HG03097 (cell line): Measurements from ENCODE around the gene TRMT1L.

Experiments used
- ATAC-seq: cut with Tn5 transposase; IDR thresholded peaks from one replicate; pipeline ENCODE4 v1.9.1; 2021; ENCODE audit not compliant: unreplicated experiment, low FRiP score

TRMT1L gene

DNA sequence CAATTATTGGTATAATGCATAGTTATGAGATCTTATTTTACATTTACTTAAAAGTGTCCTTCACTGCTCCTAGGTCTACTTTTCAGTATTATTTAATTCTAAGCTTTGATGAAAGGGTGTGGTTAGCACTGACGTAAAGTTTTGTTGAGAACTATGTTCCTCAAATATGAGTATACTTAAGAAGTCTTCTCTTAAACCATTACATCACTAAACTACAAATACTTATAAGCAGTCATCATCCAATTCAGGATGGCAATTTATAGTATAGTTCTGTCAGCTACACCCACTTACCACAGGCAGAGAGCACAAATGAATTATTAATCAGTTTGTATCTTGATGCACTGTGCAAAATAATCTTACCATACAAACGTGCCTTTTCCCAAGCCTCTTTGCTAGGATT, 27.0 kb downstream of the TRMT1L start:
- ATAC-seq = no peak

DNA sequence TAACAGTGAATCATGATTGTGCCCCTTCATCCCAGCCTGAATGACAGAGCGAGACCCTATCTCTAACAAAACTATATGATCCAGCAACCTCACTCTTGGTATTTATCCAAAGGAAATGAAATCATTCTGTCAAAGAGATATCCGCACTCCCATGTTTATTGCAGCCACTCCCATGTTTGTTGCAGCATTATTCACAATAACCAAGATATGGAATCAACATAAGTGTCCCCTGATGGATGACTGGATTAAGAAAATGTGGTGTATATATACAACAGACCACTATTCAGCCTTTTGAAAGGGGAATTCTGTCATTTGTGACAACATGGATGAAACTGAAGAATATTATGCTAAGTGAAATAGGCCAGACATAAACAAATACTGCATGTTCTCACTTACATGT, 44.4 kb downstream of the TRMT1L start:
- no peak for ATAC-seq

DNA sequence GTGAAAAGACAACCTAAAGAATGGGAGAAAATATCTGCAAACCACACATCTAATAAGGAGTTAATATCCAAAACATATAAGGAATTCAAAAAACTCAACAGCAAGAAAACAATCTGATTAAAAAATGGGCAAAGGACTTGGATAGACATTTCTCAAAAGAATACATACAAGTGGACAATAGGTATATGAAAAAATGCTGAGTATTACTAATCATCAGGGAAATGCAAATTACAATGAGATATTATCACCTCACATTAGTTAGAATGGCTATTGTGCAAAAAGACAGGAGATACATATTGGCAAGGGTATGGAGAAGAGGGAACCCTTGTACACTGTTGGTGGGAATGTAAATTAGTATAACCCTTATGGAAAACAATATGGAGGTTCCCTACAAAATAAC, 44.9 kb downstream of the TRMT1L start:
- no peak for ATAC-seq

DNA sequence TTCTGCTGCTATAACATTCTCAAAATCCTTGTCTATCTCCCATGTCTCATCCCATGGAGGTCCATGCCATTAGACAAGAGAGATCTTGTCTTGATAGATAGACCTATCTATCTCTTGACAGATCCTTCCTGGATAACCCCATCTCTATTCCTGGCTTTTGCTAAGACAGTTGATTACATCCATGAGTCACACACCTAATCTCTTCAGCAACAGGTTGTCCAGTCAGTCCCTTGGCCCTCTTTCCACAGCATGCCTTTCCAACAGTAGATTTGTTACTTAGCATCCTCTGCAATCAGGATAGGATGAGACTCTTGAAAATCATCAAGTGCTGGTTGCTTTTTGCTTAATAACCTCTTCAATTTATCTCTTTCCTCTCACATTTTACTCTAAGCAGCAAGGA, 46.6 kb downstream of the TRMT1L start:
- no peak for ATAC-seq

DNA sequence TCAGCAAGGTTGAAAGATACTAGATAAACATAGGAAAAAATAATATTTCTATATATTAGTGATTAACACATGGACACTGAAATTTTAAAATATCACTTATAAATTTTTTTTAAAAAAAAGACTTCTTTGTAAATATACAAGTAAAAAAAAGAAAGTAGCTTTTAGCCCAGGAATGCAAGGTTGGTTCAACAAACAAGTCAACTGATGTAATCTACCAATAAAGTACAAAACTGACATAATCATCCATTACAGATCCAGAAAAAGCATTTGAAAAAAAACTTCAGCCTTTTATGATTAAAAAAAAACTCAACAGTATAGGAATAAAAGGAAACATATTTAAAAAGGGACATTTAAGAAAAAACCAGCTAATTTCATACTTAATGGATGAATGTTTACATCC, 48.4 kb downstream of the TRMT1L start:
- ATAC-seq = no peak

DNA sequence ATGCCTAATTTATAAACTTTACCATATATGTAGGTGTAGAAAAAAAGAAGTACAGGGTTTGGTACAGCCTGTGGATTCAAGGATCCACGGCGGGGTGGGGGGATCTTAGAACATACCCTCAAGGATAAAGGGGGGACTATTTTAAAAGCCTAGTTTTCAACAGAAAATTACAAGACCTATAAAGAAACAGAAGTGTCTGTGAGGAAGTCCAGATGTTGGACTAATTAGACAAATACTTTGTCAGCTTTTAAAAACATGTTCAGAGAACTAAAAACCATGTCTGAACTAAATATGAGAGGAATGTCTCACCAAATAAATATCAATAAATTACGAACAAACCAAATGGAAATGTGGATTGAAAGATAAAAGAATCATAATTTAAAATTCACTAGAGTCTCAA, 51.6 kb downstream of the TRMT1L start:
- ATAC-seq = no peak

DNA sequence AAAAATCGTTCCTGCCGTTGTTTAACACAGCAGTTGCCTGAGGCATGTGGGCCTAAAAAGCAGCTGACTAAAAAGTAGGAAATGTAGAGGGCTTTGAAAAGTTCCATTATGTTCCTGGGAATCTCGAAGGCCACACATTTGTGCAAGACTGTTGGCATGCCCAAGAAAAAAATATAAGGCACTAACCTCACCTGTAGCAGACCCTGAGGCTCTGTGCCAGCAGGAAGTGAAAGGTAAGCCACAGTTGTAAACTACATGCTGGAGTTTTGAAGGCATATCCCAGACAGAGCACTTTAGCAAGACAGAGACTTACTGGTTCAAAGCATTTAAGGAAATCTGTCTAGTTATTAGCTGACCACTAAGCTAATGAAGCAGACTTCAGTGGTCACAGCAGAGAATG, 52.7 kb downstream of the TRMT1L start:
- ATAC-seq = no peak

DNA sequence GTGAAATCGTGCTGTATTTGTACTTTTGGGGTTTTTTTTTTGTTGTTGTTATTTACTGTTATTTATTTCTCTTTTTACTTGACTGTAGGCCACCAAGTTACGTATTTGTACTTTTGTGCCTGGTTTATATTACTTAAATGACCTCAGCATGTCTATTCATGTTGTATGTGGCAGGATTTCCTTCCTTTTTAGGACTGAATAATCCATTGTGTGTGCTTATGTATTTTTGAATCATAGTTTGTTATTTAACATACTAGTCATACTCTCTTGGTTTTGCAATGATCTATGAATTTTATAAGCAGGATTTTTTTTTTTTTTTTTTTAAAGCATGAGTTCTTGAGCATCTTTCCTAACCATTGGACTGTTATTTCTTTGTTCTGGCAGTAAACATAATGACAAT, 60.2 kb downstream of the TRMT1L start:
- ATAC-seq = no peak

DNA sequence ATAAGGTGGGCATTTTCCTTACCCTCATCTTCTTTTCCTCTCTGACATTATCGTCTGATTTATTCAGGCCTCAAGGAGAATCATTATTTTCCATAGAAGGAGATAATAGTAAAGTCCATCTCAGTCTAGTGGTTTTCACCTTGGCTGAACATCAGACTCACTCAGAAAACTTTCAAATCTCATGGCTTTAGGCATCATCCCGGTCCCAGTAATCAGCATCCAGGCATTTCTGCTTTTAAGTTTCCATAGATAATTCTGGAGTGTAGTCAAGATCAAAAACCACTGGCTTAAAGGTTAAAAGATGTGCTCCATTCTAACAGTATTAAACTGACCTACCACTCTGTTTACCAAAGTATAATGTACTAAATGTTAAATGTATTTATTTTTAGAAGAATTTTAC, 62.0 kb downstream of the TRMT1L start:
- ATAC-seq = no peak

DNA sequence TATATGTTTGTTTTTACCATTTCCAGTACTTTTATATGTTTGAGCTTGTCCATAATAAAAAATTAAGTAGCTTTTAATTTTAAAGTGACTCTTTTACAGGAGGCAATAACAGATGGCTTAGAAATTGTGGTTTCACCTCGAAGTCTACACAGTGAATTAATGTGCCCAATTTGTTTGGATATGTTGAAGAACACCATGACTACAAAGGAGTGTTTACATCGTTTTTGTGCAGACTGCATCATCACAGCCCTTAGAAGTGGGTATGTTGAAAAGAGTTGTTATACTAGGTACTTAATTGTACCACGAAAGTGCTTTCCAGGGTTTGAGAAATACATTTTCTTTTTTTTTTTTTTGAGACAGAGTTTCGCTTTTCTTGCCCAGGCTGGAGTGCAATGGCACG, 65.3 kb downstream of the TRMT1L start:
- no peak for ATAC-seq

DNA sequence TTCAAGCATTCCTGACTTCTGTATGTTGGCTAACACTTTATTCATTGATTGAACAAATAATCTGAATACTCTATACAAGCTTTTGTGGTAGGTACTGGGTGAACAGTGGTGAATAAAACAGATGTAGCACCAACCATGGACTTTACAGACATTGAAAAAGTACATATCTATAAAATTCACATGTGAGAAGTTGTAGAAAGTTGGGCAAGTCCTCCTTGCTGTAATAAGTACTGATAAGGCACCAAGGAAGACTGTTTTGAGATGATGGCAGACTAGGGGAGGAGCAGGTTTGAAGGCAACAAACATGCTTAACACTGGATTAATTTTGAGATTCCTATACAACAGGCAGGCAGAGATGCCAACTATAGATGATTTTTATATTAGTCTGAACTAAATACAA, 69.0 kb downstream of the TRMT1L start:
- no peak for ATAC-seq

DNA sequence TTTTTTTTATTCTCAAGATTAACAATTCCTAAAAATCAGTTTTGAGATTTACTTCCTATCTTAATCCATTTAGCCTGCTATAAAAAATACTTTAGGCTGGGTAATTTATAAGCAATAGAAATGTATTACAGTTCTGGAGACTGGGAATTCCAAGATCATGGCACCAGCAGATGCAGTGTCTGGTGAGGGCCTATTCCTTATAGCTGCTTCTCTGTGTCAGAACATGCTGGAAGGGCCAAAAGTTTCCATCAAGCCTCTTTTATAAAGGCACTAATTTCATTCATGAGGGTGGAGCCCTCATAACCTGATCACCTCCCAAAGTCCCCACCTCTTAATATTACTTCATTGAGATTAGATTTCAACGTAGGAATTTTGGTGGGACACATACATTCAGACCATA, 69.7 kb downstream of the TRMT1L start:
- no peak for ATAC-seq

DNA sequence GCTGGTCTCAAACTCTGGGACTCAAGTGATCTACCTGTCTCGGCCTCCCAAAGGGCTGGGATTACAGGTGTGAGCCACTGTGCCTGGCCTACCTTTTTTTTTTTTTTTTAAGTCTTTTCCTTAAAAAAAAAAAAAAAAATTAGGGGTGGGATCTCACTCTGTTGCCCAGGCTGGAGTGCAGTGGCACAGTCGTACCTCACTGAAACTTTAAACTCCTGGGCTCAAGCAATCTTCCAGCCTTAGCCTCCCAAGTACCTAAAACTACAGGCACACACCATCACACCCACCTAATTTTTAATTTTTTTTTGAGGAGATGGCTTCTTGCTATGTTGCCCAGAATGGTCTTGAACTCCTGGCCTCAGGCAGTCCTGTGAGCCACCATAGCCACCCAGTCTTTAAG, 72.9 kb downstream of the TRMT1L start:
- no peak for ATAC-seq

DNA sequence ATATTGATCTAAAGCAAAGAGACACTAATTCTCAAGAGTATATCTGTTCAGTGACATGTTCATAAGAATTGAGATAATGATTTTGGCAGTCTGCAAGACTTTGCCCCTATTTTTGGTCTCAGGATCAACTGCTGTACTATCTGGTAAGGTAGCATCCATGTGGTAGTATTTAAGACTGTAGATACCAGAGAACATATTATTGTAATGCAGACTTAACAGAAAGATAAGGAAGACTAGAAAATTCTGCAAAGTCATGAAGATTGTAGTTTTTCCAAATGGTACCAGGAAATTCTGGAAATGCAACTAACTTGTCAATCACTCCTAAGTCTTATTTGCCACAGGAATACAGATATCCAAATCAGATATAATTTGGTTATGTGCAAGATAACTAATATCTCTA, 76.3 kb downstream of the TRMT1L start:
- ATAC-seq = no peak

DNA sequence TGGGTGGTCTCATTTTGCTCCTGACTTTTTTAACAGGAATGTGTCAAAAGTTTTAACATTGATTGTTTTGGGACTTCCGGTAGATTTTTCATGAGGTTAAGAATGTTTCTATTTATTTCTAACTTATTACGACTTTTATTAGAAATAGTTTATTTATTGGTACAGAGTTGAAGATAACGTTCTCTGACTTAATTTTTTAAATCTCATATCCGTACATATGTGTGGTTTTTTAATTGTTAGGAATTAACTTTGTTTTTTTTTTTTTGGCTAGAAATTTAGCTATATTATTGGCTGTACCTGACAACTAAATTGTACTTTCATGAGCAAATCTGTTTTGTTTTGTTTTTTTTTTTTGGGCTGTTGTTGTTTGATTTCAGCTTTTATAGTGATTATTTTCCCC, 79.4 kb downstream of the TRMT1L start:
- no peak for ATAC-seq

DNA sequence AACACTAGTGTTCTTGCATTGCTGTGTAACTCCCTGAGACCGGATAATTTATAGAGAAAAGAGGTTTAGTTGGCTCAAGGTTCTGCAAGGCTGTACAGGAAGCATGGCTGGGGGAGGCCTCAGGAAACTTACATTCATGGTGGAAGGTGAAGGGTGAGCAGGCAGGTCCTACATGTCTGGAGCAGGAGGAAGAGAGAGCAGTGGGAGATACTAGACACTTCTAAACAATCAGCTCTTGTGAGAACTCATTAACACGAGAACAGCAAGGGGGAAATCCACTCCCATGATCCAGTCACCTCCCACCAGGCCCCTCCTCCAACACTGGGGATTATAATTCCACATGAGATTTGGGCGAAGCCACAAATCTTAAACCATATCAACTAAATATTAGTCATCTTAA, 81.3 kb downstream of the TRMT1L start:
- ATAC-seq = no peak

DNA sequence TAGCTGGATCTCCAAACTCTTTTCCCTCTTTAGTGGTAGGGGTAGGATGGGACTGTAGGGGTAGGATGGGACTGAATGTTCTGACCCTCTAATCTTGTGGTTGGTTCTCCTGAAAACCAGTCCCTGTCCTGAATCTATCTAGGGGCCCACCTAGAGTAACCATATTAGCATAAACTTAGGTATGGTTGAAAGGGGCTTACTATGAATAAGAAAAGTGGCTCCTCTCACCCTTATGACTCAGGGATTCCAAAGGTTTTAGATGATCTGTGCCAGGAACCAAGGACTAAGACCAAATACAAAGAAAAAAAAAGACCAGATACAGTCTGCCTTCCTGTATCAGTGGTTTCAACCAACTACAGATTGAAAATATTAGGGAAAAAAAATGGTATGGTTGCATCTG, 82.4 kb downstream of the TRMT1L start:
- no peak for ATAC-seq

DNA sequence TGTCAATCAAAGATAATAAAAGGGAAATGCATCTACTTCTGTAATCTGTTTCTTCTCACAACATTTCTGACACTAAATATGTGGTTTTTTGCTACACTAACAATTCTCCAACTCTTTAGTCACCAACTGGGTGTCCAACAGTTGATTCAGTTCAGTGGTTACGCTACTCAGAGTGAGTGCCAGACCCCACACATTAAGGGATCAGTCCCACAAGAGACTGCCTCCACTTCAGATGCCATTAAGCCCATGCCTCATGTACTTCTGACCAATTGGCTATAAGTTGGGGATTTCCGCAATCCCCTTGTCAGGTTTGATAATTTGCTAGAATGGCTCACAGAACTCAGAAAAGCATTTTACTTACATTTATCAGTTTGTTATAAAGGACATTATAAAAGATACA, 83.0 kb downstream of the TRMT1L start:
- no peak for ATAC-seq

DNA sequence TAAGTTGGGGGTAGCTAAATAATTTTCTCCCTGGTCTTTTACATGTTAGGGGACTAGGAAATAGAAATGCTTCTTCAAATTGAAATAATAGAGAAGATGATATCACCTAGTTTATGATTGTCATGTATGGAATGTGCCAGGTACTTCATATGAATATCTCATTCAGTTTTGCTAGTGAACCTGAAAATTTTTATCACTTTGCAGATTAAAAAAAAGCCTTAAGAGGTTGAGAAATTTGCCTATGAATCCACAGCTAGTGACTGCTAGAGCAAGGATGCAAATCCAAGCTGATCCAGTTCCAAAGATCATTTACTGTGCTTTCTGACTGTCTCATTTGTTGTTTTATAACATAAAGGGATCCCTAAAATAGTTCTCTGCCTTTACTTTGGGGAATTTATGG, 86.7 kb downstream of the TRMT1L start:
- ATAC-seq = no peak

DNA sequence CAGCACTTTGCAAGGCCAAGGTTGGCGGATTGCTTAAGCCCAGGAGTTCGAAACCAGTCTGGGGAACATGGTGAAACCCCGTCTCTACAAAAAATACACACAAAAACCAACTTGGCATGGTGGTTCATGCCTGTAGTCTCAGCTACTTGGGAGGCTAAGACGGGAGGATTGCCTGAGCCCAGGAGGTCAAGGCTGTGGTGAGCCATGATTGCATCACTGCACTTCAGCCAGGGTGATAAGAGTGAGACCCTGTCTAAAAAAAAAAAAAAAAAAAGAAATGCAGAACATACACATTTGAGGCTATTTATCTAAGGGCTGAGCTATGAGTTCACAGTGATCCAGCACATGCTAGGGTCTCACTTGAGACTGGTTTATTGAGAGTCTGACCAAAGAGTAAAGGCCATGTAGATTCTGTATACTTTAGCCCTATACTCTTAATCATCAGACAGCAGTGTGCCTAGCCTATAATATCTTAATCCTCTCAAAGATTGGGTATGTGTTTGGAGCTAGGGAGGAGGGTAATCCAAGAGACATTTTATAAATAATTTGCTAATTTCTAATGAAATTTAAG, 87.5 kb downstream of the TRMT1L start:
- ATAC-seq = no peak

DNA sequence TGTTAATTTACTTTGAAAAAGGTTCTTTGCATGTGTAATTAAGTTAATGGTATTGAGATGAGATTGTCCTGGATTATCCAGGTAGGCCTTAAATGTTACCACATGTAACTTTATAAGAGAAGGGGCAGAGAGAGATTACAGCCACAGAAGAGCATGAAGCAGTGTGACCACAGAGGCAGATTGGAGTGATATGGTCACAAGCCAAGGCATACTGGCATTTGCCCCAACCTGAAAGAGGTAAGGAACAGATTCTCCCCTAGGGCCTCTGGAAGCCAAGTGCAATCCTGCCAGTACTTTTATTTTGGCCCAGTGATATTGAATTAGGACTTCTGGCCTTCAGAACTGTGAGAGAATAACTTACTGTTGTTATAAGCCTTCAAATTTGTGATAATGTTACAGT, 88.4 kb downstream of the TRMT1L start:
- ATAC-seq = no peak
